GM18505 (cell line): ENCODE results near the gene DCLK1.

ENCODE experiments used
- ATAC-seq: cut with Tn5 transposase; IDR thresholded peaks from one replicate; pipeline ENCODE4 v1.9.1; 2021; ENCODE audit not compliant: unreplicated experiment
- POLR2A ChIP-seq: IDR thresholded peaks from 4 replicates; pipeline ENCODE4 v1.6.1; 2011; ENCODE audit warnings: borderline replicate concordance; ENCODE audit not compliant: insufficient read depth, insufficient read length; ENCODE audit errors: extremely low read depth

Gene DCLK1

DNA sequence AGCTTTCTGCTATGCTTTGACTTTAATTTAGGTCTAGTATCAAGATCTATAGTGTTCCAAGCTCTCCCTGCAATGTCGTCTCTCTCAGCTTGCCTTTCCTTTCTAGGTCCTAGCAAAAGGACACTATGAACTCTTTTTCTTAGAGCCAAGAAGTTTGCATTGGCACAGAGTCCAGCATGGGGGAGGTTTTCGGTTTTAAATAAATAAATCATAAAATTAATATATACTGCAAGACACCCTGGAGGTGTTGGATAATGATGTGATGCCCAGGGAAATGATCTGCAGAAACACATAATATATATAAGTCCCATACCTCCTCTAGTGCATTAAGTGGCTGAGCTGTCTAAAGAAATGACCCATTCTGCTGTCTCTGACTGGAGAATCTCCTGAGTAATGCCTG lies 338.3 kb downstream of the DCLK1 start:
- no peak for TF ChIP-seq POLR2A
- ATAC-seq = no peak

DNA sequence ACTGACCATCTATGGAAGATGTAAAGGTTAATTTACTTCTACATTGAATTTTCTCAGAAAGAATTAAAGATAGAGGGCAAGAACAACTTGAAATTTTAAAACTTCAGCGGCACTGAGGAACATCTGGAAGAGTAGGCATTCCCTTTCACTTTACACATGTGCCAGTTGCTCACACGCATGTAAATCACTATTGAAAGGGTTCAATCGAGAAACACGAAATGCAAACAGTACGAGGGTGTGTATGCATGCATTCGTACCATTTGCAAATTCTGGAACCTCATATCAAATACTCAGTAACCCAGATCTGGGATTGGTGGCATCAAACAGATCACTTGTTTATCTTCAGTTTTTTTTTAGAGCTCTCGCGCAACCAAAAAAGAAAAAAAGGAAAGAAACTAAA lies 339.2 kb downstream of the DCLK1 start:
- TF ChIP-seq POLR2A = no peak
- ATAC-seq = no peak

- TF ChIP-seq POLR2A = no peak
- no peak for ATAC-seq
These were observed 339.9 kb downstream of the DCLK1 start for GRCh38 chr13:35791184-35791851.

GRCh38 chr13:35789335-35790165 lies 341.6 kb downstream of the DCLK1 start:
- no peak for TF ChIP-seq POLR2A
- no peak for ATAC-seq

DNA sequence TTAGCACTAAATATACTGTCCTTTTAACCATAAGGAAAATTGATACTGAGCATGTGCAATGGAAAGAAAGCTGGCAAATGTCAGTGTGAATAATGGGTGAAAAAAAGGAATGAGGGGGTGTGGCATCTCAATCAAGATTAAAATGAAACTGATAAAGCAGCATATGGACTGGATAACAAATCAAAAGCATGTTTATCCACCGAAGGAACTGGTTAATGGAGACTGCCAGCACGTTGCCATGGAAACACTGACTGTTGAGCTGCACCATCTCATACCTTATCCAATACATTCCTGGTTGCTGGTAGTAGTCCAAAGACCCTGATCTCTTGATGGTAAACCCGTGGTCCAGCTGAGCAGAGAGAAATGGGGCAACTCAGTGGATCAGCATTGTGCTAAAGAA lies 343.2 kb downstream of the DCLK1 start:
- TF ChIP-seq POLR2A = no peak

DNA sequence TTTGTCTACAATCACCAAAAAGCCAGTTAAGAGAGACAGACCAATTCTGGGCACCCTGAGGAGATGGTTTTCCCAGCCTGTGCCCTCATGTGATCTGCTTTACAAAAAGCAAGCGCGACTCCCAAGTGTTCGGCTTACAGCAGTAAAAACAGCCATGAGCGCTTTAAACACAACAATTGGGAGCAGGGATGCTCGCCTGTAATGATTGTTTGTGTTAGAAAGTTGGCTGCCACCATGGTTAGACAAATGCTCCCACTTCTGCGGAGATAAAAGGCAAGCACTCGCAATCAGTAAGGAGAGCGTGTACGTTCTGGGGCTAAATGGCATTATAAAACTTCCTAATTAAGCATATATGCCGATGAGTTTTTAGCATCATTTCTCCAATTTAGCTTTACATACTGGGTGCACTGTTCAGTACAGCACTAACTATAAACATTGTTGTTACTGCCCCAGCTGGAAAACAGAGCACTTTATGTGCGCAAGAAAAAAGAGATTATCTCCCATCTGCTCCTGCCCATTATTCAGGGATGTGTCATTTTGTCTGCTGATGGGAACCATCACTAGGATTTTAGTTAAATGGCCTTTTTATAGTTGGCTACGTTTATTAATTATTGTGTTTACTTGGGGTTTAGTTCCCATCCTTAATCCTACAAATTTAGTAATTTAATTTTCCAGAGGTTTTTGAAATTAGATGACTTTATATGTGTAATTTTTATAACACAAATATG lies 345.4 kb downstream of the DCLK1 start:
- no peak for TF ChIP-seq POLR2A
- ATAC-seq = no peak

More for the DNA sequence above, 343.2 kb downstream of the DCLK1 start:
- no peak for ATAC-seq

DNA sequence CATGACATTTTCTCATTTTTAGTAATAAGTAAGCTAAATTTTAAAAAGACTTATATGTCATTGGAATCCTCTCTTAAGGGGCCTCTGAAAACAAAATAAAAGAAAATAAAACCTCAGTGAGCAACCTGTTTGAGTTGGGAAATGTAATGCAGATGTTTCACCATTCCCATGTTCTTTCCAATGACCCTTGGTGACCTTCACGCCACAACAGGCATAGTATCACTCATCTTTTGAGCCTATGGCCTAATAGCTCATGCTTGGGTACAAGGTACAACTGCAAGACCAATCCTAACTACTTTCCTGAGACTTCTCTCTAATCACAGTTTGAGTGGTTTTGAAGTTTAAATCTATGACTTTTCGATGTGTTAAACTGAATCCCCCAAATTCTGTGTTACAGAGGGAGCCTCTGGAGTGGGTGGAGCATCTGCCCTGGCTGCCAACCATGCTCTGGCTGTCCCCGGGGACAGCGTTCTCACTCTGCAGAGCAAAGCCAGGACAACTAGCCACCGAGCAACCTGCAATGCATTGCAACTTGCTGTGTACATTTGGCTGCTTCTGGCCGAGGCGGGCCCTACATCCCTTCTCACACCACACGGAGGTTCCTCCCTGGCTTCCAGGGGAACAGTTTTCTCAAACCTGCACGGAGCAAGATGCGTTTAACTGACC lies 346.8 kb downstream of the DCLK1 start:
- ATAC-seq = no peak
- no peak for TF ChIP-seq POLR2A

GRCh38 chr13:35782793-35783192 lies 348.4 kb downstream of the DCLK1 start:
- ATAC-seq = no peak
- TF ChIP-seq POLR2A = no peak

DNA sequence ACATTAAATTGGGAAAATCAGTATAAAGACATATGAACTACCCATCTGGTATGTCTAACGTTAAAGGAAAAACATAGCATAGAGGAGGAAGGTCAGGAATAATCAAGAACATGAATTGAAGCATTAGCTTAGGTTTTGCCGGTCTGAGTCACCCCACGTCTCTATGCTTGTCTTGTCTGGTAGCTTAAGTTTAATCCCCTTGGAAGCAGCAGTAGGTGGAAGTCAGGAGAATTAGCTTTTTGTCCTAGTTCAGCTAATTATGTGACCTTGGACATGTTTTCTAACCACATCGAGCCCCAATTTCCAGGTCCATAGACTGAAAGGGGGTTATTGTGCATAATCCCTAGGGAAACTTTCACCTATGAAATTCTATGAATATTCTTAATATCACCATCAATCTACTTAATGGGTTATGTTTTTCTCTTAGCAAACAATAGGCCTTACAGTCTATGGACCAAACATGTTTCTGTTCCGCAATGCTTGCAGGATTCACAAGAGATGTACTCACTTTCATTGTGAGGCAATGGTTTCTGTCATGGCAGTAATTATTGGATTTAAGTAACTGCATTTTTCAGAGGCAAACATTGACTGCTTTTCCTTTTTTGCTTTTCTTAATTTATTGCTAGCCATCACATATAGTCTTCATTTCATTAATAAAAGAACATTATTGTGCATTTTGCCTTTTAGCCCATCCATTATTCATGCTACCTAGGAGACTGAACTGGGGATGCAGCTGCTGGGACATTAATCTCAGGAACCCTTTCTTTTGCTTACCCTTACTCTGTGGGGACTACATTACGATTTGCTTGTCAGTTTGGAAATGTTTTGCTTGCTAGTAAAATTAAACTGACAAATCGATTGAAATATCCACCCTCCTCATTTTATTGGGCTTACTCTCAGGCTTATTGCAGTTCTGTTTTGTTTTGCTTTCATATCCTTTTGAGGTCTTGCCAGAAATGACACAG lies 349.9 kb downstream of the DCLK1 start:
- no peak for TF ChIP-seq POLR2A
- no peak for ATAC-seq

DNA sequence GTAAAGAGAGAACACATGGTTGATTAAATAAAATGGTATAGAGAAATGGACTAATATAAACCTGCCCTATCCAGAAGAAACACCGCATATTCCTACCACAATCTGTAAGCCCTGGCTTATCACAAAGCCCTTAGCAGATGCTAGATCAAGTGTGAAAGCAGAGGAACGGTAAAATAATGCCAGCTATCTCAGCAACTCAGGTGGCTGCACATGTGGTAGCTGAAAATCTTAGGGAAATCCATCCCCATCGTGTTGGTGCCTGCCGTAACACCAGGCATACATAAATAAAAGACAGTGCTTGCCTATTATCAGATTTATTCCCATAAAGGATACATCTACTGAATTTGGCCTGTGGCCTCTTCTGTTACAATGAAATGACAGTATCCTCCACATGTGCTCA lies 350.6 kb downstream of the DCLK1 start:
- no peak for ATAC-seq
- no peak for TF ChIP-seq POLR2A

DNA sequence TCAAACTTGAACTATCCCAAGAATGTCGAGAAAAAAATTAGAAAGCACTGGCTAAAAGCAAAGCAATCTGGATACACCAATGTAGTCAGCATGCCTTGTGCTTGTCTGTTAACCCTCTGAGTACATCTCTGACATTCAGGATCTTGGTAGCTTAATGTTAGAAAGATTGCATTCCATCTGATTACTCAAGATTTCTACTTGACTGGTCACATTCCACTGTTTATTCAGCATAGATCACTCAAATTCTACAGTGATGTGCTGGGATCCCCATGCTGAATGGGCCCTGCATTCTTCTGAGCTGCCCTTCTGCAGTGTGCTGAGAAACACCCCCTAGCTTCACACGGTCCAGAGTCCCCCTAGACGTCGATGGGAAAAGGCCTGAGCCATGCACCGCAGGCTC lies 359.3 kb downstream of the DCLK1 start:
- ATAC-seq = no peak

DNA sequence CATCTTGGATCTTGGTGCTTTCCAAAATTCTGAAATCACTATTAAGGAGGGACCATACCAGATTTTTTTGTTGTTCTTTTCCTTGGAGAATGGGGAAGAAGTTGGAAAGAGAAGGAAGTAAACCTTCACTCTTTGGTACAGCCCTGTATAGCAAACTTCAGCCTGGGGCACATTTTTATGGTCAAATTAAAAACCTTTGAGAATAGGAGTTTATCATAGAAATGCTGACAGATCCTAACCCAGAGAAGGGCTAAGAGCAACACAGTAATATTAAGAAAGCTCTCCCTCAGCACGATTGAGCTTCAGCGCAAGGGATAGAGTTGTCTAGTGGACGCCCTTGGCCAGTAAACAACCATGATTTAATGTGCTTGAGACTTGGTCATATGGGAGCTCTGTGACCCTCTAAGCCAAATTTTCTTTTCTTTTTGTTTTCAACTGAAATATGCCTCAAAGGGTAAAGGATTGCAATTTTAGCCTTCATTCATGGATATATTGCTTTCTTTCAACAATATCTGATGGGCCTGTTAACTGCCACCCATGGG lies 360.4 kb downstream of the DCLK1 start:
- no peak for ATAC-seq
- TF ChIP-seq POLR2A = no peak

More for the DNA sequence above, 359.3 kb downstream of the DCLK1 start:
- no peak for TF ChIP-seq POLR2A

DNA sequence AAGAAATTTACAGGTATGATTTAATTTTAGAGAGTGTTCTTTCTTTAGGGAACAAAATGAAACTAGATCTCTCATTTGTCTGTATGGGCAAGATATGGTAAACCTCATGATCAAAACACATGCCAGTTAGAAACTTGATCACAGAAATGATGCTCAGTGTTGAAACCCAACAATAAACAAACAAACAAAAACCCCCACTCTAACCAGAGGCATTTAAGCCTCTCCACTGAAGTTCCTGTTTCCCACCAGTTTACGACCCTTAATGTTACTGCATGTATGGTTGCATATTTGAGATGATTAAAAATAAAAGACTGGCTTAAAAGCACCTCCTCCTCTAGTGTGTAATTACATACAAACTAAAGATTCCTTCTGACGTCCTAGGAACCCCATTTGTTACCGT lies 361.4 kb downstream of the DCLK1 start:
- TF ChIP-seq POLR2A = no peak
- ATAC-seq = no peak

- TF ChIP-seq POLR2A = no peak
- no peak for ATAC-seq
These were observed 362.6 kb downstream of the DCLK1 start for GRCh38 chr13:35768551-35768950.
